ENCODE measurements around the gene S100A6.

S100A6 gene

DNA sequence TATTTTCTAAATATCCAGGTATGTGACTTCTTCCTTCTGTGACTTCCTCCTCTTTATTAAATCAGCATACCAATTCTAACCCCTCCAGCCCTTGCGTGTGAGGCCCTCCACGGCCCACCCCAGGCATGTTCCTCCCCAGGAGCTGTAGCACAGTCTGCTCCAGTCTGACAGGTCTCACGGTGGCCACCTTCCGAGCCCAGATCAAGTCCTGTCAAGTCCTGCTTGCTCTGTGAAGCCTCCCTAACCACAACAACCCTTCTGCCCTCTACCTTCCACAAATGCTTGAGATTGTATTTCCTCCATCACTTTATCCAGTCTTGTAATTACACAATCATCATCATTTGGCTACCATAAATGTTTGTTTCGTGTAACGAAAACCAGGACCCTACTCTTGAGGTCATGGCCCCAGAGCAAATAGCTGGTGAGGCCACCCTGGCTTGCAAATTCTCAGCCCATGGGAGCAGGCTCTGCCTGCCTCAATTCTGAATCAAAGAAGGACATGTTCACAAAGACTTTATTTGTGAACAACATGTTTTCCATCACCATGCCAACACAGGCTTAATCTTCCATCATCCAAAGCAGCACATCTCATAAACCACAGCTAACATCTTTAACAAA is 42.3 kb downstream of the S100A6 start:
- FAIRE-seq: no peak

- no peak for FAIRE-seq
Measured at GRCh38 chr1:153490272-153491051, 45.3 kb downstream of the S100A6 start.

DNA sequence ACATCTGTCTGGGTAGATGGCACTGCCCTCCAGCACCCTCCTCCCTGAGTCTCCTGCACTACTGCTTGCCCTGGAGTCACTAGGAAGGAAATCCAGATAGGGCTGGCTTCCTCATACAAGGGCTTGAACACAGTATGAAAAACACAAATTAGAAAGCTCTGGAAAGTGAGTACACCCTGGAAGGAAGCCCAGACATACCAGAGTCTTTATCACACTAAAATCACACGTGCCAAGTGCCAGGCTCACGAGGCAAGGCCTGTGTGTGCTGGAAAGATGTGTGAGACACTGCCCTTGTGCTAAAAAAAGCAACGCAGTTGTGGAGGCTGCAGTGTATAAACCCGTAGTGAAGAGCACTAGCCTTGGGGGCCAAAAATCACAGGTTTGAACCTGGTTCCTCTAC is 47.1 kb downstream of the S100A6 start:
- no peak for FAIRE-seq

DNA sequence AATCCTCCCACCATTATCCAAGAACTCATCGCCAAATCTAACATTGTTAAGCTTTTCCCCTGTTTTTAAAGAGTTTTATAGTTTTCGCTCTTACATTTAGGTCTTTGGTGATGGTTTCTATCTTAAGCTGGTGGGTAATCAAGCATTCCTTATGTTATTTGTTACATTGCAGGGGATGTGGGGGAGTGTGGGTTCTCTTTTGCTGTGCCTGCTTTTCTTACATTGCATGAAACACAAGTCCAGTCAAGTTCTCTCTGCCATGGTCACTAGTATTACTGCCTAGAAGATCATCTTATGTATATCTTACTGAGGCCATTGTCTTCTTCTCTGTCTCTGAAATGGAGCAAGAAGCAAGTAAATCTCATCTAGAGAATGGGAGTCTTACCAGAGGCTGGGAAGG is 48.1 kb downstream of the S100A6 start:
- no peak for FAIRE-seq

DNA sequence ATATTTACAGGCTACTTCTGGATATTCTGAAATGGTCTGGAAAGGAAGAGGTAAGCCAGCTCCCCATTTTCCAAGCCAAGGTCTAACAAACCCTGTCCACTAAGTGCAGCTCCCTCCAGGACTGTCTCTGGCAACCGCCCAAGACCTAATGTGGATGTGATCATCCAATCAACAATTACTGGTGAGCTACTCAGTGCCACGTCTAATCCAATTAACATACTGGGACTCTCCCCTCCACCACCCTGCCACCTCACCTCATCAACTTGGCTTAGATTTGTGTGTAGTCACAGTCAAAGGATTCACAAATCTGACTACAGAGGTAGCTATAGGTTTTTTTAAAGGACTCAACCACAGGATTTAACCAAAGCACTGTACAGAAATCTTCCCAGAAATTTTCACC is 49.9 kb downstream of the S100A6 start:
- no peak for FAIRE-seq
